Smooth muscle cell of the brain vasculature (primary cell): ENCODE measurements around the gene ANKRD9.
A peak's percentile ranks its signal among the peaks of the same experiment; 100 is the strongest.
"Not testable (repeated sequence)": the region's sequence is repeated elsewhere in the genome, so short reads cannot be mapped to it uniquely, and the experiment has no call there.

Source experiments
- DNase-seq: peaks from one replicate; pipeline ENCODE4 v3.0.0-alpha.2; 2012; ENCODE audit warnings: low read depth, low spot score

ANKRD9 gene

GRCh38 chr14:102509746-102510615 lies at the start of gene ANKRD9:
Gene ANKRD9, minus strand, starts transcription at chr14:102509776. Its CDS starts 1,887 bp downstream, at chr14:102507889.
- peak; percentile 82 for DNase-seq

GRCh38 chr14:102558556-102558955 lies 49.0 kb upstream of the ANKRD9 start:
- no peak for DNase-seq

GRCh38 chr14:102557434-102558226 lies 48.1 kb upstream of the ANKRD9 start:
- DNase-seq, result no peak

GRCh38 chr14:102556098-102556677 lies 46.6 kb upstream of the ANKRD9 start:
- no peak for DNase-seq

- no peak for DNase-seq
These were observed 45.5 kb upstream of the ANKRD9 start for GRCh38 chr14:102554821-102555819.

GRCh38 chr14:102551995-102552705 lies 42.6 kb upstream of the ANKRD9 start:
- no peak for DNase-seq

GRCh38 chr14:102550927-102551401 lies 41.4 kb upstream of the ANKRD9 start:
- DNase-seq, result not testable (repeated sequence)

GRCh38 chr14:102548616-102549240 lies 39.2 kb upstream of the ANKRD9 start:
- no peak for DNase-seq

GRCh38 chr14:102545461-102546265 lies 36.1 kb upstream of the ANKRD9 start:
- DNase-seq, result no peak

- DNase-seq, result no peak
These were observed 35.3 kb upstream of the ANKRD9 start for GRCh38 chr14:102544747-102545460.

GRCh38 chr14:102544046-102544746 lies 34.6 kb upstream of the ANKRD9 start:
- DNase-seq, result no peak

GRCh38 chr14:102541771-102542170 lies 32.2 kb upstream of the ANKRD9 start:
- DNase-seq, result no peak

- not testable (repeated sequence) for DNase-seq
These were observed 31.5 kb upstream of the ANKRD9 start for GRCh38 chr14:102541029-102541491.

GRCh38 chr14:102540315-102541028 lies 30.9 kb upstream of the ANKRD9 start:
- DNase-seq, result no peak

GRCh38 chr14:102539544-102540314 lies 30.2 kb upstream of the ANKRD9 start:
- no peak for DNase-seq
